Measurements from ENCODE around the gene RNF144B.

DNA sequence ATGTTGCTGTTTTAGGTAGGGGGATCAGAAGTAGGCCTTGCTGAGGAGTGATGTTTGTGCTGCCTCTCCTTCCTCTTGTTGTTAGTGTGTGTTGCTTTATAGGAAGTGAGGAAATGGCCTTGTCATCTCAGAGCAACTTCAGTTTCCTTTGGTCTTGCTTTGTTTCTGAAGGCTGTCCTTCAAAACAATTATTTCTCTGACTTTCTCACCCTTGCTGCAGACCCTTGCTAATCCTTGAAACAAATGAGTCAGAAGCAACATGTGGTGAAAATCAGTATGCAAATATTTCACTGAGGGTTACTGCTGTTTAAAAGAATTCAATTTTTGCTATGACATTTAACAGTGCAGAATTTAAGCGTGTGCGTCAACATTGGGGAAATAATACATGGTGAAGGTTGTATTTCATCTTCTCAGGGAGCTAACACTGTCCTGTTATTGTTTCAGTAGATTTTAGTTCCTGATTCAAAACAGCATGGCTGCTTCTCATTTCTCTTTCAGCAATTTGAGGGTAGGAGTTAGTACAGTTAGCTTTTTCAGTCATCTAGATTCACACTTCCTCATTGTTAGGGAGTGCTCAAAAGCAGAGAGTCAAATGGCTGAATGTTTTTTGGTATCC, 13.8 kb downstream of the RNF144B start:
- TF ChIP-seq, protein P1, sequence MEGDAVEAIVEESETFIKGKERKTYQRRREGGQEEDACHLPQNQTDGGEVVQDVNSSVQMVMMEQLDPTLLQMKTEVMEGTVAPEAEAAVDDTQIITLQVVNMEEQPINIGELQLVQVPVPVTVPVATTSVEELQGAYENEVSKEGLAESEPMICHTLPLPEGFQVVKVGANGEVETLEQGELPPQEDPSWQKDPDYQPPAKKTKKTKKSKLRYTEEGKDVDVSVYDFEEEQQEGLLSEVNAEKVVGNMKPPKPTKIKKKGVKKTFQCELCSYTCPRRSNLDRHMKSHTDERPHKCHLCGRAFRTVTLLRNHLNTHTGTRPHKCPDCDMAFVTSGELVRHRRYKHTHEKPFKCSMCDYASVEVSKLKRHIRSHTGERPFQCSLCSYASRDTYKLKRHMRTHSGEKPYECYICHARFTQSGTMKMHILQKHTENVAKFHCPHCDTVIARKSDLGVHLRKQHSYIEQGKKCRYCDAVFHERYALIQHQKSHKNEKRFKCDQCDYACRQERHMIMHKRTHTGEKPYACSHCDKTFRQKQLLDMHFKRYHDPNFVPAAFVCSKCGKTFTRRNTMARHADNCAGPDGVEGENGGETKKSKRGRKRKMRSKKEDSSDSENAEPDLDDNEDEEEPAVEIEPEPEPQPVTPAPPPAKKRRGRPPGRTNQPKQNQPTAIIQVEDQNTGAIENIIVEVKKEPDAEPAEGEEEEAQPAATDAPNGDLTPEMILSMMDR (conservative IDR thresholded peaks at IDR 0.05) = no peak
- no peak for TF ChIP-seq EZH2 (IDR thresholded peaks at IDR 0.05; ENCODE audit: low read depth)

Data from PC-9 (cell line).